ENCODE measurements around the gene FBXW10B. TPM values are rescaled to one million over a fixed set of nuclear protein-coding genes. Genes with fewer than 3 reads are reported as not detected.
"Not testable (repeated sequence)": the region's sequence is repeated elsewhere in the genome, so short reads cannot be mapped to it uniquely, and the experiment has no call there.

FBXW10B gene
- polyA plus RNA-seq (2012; ENCODE audit: insufficient read depth, insufficient read length), result not detected

GRCh38 chr17:15619331-15620058, at the start of gene FBXW10B:
Gene FBXW10B, minus strand, starts transcription at chr17:15619704. Its CDS starts 192 bp downstream, at chr17:15619512.
- not testable (repeated sequence) for DNase-seq (ENCODE audit: low read depth, low spot score); H3K4me3 ChIP-seq (ENCODE audit: low read length)

DNA sequence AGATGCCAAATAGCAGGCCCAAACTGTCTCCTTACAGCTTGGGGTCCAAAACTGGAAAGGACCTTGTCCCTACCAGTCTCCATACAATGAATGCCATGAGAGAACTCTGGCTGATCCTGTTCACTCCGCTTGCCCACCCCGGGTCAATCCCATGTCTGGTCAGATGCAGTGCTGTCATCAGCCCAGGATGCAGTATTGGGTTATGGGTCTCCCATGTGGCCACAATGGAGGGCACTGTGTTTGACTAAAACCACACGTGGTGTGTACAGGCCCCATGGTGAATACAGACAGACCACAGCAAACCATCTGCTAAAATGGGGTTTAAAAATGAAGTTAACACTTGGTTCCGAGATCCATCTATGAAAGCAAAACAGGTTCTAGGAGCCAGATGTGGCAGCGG, 44.2 kb upstream of the FBXW10B start:
- DNase-seq (ENCODE audit: low read depth, low spot score), result no peak
- H3K4me3 ChIP-seq (ENCODE audit: low read length), result no peak overlapping the region

- H3K4me3 ChIP-seq (ENCODE audit: low read length), result no peak overlapping the region
- no peak for DNase-seq (ENCODE audit: low read depth, low spot score)
Measured at GRCh38 chr17:15663176-15663575, 43.7 kb upstream of the FBXW10B start.

DNA sequence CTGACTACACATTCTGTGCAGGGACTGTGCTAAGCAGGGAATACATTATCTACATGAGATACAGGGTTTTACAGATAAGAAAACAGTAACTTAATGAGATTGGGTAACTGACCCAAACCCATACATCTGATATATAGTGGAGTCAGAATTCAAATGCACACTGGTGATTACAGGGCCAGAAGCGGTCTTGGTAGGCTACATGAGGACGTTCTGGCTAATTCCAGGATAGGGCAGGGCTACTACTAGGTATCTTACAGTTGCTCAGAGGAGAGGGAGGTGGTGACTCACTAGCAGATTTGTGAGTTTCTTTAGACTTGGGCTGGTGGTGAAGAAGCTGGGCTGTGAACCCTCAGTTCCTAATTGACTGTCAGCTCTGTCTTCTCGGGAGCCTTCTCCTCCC, 43.2 kb upstream of the FBXW10B start:
- H3K4me3 ChIP-seq (ENCODE audit: low read length), result no peak overlapping the region
- no peak for DNase-seq (ENCODE audit: low read depth, low spot score)

GRCh38 chr17:15660077-15660476, 40.6 kb upstream of the FBXW10B start:
- DNase-seq (ENCODE audit: low read depth, low spot score), result no peak
- H3K4me3 ChIP-seq (ENCODE audit: low read length), result no peak overlapping the region

GRCh38 chr17:15659663-15660062, 40.2 kb upstream of the FBXW10B start:
- H3K4me3 ChIP-seq (ENCODE audit: low read length), result no peak overlapping the region
- DNase-seq (ENCODE audit: low read depth, low spot score), result no peak

DNA sequence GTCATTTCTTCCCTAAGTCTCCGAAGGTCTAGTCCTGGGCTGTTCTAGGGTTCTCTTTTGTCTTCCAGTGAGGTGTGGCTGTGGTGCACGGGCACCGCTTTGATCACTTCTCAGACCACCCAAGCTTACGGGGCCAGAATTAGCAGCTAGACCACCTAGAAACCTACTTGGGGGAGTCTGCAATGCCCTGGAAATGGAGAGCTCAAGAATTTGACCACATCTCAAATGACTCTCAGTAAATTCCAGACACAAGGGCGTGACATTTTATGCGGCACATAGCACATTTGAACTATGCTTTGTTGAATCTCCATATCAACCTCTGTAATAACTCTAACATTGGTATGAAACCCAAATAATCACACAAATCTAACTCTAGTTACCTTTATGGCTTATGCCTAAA, 39.7 kb upstream of the FBXW10B start:
- no peak for DNase-seq (ENCODE audit: low read depth, low spot score)
- H3K4me3 ChIP-seq (ENCODE audit: low read length), result no peak overlapping the region

GRCh38 chr17:15658296-15658695, 38.8 kb upstream of the FBXW10B start:
- DNase-seq (ENCODE audit: low read depth, low spot score), result no peak
- no peak overlapping the region for H3K4me3 ChIP-seq (ENCODE audit: low read length)

DNA sequence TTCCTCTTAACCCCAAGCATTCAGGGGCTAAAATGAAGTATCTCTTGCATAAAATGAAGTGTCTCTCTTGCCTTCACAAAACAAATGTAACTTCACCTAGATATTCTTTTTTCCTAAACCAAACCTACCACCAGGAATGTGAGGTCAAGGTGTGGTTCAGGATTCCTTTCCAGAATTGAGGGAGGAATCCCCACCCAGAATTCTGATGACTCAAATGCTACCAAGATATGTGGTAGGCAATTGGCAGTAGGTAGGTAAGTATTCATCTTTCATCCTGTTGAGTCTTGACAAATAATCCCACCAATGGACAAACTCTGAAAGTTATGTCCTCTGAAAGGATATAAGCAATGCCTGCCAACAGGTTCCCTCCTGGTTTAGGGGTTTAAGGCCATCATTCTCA, 38.4 kb upstream of the FBXW10B start:
- no peak overlapping the region for H3K4me3 ChIP-seq (ENCODE audit: low read length)

DNA sequence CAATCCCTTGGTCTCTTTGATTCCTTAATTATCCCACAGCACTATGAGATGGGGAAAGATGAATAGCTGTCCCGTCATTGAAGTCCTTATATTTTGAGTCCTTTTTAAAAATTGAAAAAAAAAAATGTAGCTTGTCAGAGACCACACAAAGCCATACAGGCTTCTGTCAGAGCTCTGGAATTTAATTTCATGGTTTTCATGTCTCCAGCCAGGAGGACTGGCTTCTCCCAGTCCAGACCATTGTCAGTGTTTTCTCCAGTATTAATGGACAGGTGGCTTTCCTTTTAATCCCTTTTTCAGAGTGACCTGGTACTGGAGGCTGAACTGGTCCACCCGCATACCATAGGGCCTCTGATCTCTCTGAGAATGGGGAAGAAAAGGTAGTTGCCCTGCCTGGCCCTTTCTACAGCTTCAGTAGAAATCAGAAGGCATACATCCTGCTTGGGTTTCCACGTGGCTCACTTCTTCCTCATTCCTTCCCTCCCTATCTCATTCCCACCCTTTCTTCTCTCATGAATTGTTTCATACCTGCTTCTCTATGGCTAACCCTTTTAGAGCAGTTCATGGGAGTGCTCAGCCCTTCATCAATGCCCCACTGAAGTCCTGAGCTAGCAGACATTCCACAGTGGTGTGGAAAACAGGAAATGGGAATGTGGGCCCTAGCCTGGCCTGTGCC, 35.5 kb upstream of the FBXW10B start:
- no peak for DNase-seq (ENCODE audit: low read depth, low spot score)
- no peak overlapping the region for H3K4me3 ChIP-seq (ENCODE audit: low read length)

More for the DNA sequence above, 38.4 kb upstream of the FBXW10B start:
- DNase-seq (ENCODE audit: low read depth, low spot score), result no peak

- DNase-seq (ENCODE audit: low read depth, low spot score); H3K4me3 ChIP-seq (ENCODE audit: low read length): not testable (repeated sequence)
Measured at GRCh38 chr17:15654401-15654800, 34.9 kb upstream of the FBXW10B start.

DNA sequence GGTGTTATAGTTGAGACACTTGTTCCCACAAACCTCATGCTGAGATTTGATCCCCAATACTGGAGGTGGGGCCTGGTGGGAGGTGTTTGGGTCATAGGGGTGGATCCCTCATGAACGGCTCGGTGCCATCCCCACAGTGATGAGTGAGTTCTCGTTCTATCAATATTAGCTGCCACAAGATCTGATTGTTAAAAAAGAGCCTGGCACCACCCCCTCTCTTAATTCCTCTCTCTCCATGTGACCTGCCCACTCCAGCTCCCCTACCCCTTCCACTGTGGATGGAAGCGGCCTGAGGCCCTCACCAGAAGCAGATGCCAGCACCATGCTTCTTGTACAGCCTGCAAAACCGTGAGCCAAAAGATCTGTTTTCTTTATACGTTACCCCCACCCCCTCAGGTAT, 33.5 kb upstream of the FBXW10B start:
- DNase-seq (ENCODE audit: low read depth, low spot score), result no peak
- H3K4me3 ChIP-seq (ENCODE audit: low read length), result no peak overlapping the region

DNA sequence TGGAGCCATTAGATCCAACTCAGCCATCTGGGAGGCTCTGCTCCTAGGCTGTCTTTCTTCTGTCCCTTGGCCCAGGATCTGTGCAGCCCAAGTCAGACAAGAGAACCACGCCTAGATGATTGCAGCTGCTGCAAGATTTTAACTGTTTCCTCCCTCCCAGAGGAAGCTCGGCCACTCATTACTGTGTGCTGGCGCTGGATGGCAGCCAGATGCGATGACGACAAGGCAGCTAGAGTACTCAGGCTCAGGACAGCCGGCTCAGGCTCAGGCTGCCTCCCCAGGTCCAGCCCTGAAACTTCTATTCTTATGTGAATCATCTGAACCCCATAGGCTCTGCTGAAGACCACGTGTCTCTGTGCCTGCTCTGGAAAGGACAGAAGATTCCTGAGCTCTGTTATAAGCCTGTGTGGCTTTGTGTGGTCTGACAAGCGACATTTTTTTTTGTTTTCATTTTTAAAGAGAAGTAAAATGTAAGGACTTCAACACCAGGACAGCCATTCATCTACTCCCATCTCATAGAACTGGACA, 32.1 kb upstream of the FBXW10B start:
- DNase-seq (ENCODE audit: low read depth, low spot score), result peak; percentile 60
- H3K4me3 ChIP-seq (ENCODE audit: low read length), result peak overlapping the region; percentile 11

DNA sequence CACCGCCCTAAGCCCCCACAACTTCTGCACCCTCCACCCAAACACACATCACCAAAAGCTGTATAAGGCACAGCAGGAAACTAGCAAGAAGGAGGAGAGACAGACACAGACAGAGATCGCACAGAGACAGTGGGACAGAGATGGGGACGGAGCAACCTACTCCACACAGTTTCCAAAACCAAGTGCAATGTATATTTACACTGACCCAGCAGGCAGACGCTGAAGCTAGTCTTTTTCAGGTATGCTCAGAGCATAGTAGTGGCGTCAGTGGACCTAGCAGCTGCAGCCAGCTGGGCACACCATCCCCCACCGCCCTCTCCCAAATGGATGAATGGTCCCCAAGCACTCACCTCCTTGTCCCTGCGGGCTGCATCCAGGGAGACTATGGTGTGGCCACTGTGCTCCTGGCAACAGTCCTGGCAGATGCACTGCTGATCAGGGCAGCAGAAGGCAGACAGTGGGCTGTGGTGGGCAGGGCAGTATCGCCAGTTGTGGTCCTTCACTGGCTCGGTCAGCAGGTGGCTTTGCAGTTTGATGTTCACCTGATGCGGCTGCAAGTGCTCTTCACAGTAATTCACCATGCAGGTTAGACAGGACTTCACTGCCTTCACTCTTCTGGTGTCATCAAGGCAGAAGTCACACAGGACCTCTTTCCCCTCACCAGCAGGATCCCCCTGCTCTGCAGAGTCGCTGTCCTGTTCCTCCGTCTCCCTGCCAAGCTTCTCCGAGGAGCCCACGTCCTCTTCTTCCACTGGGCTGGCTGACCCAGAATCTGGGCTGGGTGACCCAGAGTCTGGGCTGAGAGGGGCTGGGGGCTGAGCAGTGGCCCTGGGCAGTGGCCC, 31.5 kb upstream of the FBXW10B start:
- no peak for DNase-seq (ENCODE audit: low read depth, low spot score)
- H3K4me3 ChIP-seq (ENCODE audit: low read length), result no peak overlapping the region

DNA sequence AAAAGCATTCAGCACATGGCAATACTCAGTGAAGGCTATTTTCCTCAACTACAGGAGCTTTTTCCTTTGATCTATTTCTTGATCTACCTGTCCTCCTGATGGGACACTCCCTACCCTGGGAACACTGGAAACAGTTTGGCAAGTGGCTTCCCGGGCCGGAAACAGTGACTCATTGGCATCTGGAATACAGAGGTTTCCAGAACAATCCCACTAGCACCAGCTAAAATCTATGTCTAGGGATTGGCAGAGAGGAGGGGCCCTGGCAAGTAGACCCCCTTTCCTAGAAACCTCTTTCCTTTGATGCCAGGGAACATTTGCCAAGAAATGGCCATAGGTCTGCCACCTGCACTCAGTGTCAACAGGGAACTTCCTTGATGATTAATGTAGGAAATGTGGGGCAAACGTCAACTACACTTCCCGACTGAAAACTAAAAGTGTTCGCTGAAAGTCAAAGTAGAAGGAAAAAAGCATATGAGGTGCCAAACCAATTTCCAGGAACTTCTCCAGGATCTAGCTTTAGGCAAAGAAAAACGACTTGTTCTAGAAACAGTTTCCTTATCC, 30.4 kb upstream of the FBXW10B start:
- no peak overlapping the region for H3K4me3 ChIP-seq (ENCODE audit: low read length)
- no peak for DNase-seq (ENCODE audit: low read depth, low spot score)

DNA sequence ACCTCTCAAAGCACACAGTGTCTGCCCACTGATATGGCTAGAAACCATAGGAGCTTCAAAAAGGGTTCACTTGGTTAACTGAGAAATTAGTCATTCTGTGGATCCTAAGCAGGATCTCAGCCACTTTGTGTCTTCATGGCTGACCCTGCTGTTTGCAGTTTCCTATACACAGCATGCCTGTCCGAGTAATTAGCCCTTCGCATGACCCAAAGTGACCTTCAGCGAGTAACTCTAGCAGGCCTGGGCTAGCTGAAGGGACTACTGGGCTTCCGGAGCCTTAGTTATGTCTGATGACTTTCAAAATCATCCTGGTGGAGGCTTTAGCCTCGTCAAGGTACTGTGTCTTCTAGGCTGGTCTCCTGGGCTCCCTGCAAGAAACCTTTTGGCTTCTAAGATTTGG, 28.9 kb upstream of the FBXW10B start:
- H3K4me3 ChIP-seq (ENCODE audit: low read length), result no peak overlapping the region
- DNase-seq (ENCODE audit: low read depth, low spot score), result no peak

GRCh38 chr17:15645942-15646312, 26.4 kb upstream of the FBXW10B start:
- not testable (repeated sequence) for DNase-seq (ENCODE audit: low read depth, low spot score); H3K4me3 ChIP-seq (ENCODE audit: low read length)

DNA sequence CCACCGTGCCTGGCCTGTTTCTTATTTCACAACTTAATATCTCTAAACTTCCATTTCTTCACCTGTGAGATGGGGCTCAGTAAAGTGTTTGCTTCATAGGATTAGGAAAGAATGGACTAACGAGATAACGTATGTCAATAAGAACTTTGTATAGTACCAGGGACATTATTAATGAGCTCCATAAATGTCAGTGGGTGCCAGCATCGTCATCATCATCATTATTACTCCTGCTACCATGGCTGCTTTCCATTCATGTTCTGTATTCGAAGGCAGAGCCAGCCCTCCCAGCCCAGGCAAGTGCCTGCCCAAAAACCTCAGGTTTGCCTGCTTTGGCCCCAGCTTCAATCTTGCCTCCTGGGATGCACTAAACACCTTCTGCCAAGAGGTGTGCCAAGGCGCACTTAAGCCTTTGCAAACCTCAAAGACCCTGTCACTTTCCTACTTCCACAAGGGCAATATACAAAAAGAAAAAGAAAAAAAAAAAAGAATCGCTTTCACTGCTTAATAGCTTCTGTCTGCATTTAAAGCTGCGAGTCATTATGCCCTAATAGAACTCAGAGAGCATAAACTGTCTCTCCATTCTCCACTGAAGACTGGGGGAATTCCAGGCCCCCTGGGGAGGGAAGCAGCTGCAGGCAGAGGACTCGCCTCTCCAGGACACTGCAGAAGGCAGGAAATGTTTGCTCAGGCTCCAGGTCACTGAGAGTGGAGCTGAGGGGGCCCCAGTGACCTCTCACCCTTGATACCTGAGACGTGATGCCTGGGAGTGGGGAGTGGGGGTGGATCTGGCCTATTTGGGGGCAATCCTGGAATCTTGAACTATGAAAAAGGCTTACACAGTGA, 25.8 kb upstream of the FBXW10B start:
- not testable (repeated sequence) for H3K4me3 ChIP-seq (ENCODE audit: low read length); DNase-seq (ENCODE audit: low read depth, low spot score)
